ENCODE measurements around the gene SCGB1C2. TPM values are rescaled to one million over a fixed set of nuclear protein-coding genes. Genes with fewer than 3 reads are reported as not detected.
"Not testable (repeated sequence)": the region's sequence is repeated elsewhere in the genome, so short reads cannot be mapped to it uniquely, and the experiment has no call there.

Gene SCGB1C2
- total RNA-seq, 2 donors from 2014 or later: not detected

DNA sequence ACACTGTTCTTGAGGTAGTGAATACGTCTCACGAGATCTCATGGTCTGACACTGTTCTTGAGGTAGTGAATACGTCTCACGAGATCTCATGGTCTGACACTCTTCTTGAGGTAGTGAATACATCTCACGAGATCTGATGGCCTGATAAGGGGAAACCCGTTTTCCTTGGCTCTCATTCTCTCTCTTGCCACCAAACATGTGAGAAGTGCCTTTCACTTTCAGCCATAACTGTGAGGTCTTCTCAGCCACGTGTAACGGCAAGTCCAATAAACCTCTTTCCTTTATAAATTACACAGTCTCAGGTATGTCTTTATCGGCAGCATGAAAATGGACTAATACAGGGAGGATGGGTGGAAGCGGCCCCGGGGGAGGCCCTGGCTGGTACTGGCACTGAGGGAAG is 31.2 kb downstream of the SCGB1C2 start:
- DNase-seq; H3K9me3 ChIP-seq (ENCODE audit: control insufficient read depth, low read length, poor library complexity, severe bottlenecking); H3K4me1 Mint-ChIP-seq; H3K27ac Mint-ChIP-seq; H3K4me3 Mint-ChIP-seq; H3K27me3 Mint-ChIP-seq; H3K36me3 Mint-ChIP-seq (ENCODE audit: low read depth); ATAC-seq: not testable (repeated sequence)

DNA sequence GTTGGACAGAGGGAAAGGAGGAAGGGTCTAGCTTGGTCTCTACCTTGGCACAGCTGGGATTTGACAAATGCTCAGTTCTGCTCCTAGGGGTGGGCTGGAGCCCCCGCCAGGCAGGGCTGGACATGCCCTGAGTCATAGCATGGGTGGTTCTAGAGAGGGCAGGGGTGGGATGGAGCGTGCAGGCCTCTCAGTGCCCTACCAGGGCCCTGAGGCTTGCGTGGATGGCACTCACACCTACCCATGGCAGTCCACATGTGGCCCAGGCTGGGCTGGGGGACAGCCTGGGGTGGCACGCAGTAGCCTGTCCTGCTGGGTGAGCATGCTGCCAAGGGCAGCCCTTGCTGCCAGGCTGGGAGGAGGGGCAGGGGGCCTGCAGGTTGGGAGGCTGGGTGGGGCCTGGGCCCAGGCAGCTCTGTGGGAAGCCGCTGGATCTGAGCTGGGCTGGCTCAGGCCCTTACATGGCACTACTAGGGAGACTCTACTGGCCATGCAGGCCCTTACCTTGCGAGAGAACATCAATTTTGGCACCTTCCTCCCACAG is 32.8 kb downstream of the SCGB1C2 start:
- H3K9me3 ChIP-seq (ENCODE audit: control insufficient read depth, low read length, poor library complexity, severe bottlenecking): no peaks in the 10 kb centered on the region
- Mint-ChIP-seq H3K36me3 (ENCODE audit: low read depth) (no peaks in the 10 kb centered on the region), H3K27ac (no peak overlapping the region), H3K27me3 (no peaks in the 10 kb centered on the region), H3K4me3 (no peak overlapping the region), H3K4me1 (peaks cover 3% of the 10 kb centered on the region)
- DNase-seq: no peak
- ATAC-seq: no peak

DNA sequence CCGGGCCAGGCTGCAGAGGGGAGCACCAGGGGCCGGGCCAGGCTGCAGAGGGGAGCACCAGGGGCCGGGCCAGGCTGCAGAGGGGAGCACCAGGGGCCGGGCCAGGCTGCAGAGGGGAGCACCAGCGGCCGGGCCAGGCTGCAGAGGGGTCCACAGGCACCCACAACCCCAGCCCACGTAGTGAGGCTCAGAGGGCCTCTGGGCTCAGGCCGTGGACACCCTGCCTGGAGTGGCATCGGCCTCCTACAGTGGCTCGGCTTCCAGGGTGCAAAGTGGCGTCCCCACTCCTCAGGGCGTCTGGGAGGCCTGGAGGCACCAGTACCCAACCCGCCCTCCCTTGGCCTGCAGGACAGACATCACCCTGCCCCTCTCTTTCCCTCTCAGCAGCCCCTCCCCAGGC is 34.5 kb downstream of the SCGB1C2 start:
- no peaks in the 10 kb centered on the region for H3K27me3 Mint-ChIP-seq
- no peaks in the 10 kb centered on the region for H3K36me3 Mint-ChIP-seq (ENCODE audit: low read depth)
- H3K27ac Mint-ChIP-seq: no peak overlapping the region
- no peaks in the 10 kb centered on the region for H3K9me3 ChIP-seq (ENCODE audit: control insufficient read depth, low read length, poor library complexity, severe bottlenecking)
- no peak overlapping the region for H3K4me3 Mint-ChIP-seq
- no peak for ATAC-seq
- H3K4me1 Mint-ChIP-seq: peaks cover 3% of the 10 kb centered on the region
- DNase-seq: no peak

DNA sequence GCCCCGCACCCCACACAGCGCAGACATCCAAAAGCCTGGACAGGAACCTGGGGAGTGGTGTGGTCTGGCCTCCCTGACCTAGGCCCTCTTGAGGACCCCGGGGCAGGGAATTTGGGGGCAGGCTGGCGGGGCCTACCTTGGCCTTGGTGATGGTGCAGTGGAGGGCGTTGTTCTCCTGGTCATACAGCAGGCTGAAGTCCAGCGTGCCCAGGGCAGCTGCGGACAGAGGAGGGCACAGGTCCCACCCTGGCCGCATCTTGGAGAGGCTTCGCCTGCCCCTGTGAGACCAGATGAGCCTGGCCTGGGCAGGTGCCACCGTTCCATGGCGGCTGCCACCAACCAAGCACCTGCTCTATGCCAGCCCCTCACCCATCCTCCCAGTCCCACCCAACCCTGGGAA is 35.0 kb downstream of the SCGB1C2 start:
- ATAC-seq (no peak), DNase-seq (no peak)
- H3K9me3 ChIP-seq (ENCODE audit: control insufficient read depth, low read length, poor library complexity, severe bottlenecking): no peaks in the 10 kb centered on the region
- peaks cover 2% of the 10 kb centered on the region for H3K27me3 Mint-ChIP-seq
- no peak overlapping the region for H3K4me3 Mint-ChIP-seq
- peaks cover 3% of the 10 kb centered on the region for H3K4me1 Mint-ChIP-seq
- H3K36me3 Mint-ChIP-seq (ENCODE audit: low read depth): no peaks in the 10 kb centered on the region
- H3K27ac Mint-ChIP-seq: no peak overlapping the region

DNA sequence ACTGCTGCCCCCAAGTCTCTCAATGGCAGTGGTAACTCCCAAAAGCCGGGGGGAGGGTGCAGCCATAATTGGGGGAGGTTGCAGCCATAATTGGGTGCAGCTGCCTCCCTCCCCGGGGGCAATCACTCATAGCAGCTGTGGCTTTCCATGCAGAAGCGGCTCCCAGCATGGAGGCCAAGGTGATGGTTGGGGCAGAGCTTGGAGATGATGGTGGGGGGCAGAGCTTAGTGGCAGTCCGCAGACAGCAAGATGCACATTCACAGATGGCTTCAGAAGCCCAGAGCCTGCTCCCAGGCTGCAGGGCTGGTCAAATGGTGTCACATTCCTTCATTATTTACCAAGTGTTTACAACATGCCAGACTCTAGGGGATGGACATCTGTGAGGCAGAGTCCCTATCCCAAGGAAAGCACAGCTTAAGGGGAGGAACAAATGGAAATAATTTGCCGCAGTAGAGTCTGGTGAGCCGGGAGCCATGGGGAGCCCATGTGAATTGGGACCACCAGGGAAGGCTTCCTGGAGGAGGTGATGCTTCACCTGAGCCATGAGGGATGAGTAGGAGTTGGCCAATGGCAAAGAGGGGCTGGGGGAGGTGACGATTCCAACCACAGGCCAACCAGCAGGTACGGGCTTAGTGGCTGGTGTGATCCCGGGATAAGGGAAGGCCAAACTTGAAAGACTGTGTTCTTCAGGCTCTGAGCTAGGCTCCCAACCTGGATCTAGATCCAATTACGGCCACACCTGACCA is 36.0 kb downstream of the SCGB1C2 start:
- Mint-ChIP-seq H3K27ac (no peak overlapping the region), H3K4me1 (peaks cover 3% of the 10 kb centered on the region), H3K27me3 (peaks cover 12% of the 10 kb centered on the region), H3K36me3 (ENCODE audit: low read depth) (no peaks in the 10 kb centered on the region), H3K4me3 (no peak overlapping the region)
- ATAC-seq: no peak
- no peak for DNase-seq
- H3K9me3 ChIP-seq (ENCODE audit: control insufficient read depth, low read length, poor library complexity, severe bottlenecking): no peaks in the 10 kb centered on the region

DNA sequence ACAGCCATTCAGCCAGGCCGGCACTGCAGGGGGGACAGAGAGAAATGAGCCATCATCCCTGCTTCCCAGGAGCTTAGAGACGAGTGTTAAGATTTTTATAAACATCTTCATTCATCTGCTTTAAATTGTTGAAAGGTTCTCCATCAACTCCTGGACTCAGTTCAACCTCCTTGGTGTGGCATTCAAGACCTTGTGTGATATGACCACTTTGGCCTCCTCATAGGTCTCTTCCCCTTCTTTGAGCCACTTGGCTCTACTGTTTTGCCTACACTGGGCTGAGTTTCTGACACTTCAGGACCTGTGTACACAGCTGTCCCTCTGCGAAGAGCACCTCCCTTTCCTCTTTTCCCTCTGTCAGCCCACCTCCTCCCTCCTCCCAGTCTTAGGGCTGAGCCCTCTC is 39.8 kb downstream of the SCGB1C2 start:
- no peak for ATAC-seq
- Mint-ChIP-seq H3K27ac (peak overlapping the region; percentile 57), H3K36me3 (ENCODE audit: low read depth) (no peaks in the 10 kb centered on the region), H3K27me3 (peaks cover 19% of the 10 kb centered on the region), H3K4me3 (no peak overlapping the region), H3K4me1 (peaks cover 4% of the 10 kb centered on the region)
- no peaks in the 10 kb centered on the region for H3K9me3 ChIP-seq (ENCODE audit: control insufficient read depth, low read length, poor library complexity, severe bottlenecking)
- DNase-seq: no peak

DNA sequence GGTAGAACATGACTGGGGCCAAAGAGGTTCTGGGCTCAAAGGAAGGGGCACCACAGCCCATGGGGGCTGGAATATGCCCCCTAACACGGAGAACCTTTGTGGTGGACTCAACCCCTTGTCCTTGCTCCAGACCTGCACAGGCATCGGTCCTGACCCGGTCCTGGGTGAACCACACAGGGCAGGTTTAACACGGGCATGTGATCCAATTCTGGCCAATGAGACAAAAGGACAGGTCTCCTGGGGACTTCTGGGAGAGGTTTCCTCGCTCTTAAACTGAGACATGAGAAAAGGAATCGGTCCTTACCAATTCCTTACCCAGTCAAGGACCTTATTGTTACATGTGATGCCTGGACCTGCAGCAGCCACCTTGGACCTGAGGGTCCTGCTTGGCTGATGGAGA is 40.4 kb downstream of the SCGB1C2 start:
- ATAC-seq: no peak
- no peak overlapping the region for H3K4me3 Mint-ChIP-seq
- peaks cover 24% of the 10 kb centered on the region for H3K27me3 Mint-ChIP-seq
- no peaks in the 10 kb centered on the region for H3K9me3 ChIP-seq (ENCODE audit: control insufficient read depth, low read length, poor library complexity, severe bottlenecking)
- H3K36me3 Mint-ChIP-seq (ENCODE audit: low read depth): no peaks in the 10 kb centered on the region
- peak overlapping the region; percentile 57 for H3K27ac Mint-ChIP-seq
- H3K4me1 Mint-ChIP-seq: peaks cover 6% of the 10 kb centered on the region
- no peak for DNase-seq

DNA sequence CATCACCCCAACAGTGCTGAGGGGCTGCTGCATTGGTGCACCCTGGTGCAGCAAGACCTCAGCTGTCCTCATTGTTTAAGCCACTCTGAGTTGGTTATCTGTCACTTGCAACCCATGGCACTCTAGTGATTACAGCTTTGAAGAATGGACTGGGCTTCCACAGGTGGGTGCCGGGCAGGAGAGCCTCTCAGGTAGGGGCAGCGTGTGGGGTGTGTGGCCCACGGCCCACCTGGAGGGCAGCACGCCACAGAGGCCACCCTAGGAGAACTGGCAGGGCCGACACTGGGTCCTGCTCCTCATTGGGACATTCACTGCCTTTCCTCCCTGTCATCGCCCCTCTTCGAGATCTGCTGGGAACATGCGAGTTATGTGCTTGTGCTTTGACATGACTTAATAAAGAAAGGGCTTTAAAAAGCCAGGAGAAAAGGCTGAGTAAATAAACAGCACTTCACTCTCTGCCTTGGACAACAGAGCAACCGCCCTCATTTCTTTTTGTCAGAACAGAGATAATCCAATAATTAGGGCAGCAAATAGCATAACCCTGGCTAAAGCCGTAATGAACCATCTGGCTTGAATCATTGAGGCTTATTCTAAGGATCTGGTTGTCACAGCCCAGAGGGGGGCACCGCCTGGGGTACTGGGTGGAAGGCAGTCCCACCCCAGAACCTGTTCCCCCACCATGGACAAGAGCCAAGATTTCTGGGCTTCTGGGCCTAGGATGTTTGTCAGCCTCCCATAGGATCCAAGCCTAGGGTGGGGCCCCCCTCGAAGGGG is 41.1 kb downstream of the SCGB1C2 start:
- Mint-ChIP-seq H3K27ac (no peak overlapping the region), H3K4me1 (peaks cover 6% of the 10 kb centered on the region), H3K27me3 (peaks cover 31% of the 10 kb centered on the region), H3K36me3 (ENCODE audit: low read depth) (no peaks in the 10 kb centered on the region), H3K4me3 (peak overlapping the region; percentile 25)
- ATAC-seq (no peak), DNase-seq (no peak)
- H3K9me3 ChIP-seq (ENCODE audit: control insufficient read depth, low read length, poor library complexity, severe bottlenecking): no peaks in the 10 kb centered on the region

DNA sequence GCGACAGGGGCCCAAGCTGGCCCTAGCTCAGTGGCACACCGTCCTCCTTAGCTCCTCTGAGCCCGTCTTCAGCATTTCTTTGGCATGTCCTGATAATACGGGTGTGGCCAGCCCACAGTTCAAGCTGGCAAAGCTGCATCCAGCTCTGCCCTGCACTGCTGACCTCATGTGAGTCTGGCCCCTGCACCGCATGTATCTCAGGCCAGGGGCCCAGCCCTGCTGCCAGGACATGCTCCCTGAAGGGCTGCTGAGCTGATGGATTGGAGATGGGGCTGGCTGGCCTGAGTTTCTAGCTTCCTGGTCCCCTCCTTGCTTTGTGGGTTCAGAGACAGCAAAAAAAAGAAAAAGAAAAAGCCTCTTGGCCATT is 41.7 kb downstream of the SCGB1C2 start:
- ATAC-seq (no peak), DNase-seq (no peak)
- peaks cover 37% of the 10 kb centered on the region for H3K27me3 Mint-ChIP-seq
- no peak overlapping the region for H3K27ac Mint-ChIP-seq
- H3K9me3 ChIP-seq (ENCODE audit: control insufficient read depth, low read length, poor library complexity, severe bottlenecking): no peaks in the 10 kb centered on the region
- no peaks in the 10 kb centered on the region for H3K36me3 Mint-ChIP-seq (ENCODE audit: low read depth)
- peak overlapping the region; percentile 25 for H3K4me3 Mint-ChIP-seq
- H3K4me1 Mint-ChIP-seq: peaks cover 6% of the 10 kb centered on the region

DNA sequence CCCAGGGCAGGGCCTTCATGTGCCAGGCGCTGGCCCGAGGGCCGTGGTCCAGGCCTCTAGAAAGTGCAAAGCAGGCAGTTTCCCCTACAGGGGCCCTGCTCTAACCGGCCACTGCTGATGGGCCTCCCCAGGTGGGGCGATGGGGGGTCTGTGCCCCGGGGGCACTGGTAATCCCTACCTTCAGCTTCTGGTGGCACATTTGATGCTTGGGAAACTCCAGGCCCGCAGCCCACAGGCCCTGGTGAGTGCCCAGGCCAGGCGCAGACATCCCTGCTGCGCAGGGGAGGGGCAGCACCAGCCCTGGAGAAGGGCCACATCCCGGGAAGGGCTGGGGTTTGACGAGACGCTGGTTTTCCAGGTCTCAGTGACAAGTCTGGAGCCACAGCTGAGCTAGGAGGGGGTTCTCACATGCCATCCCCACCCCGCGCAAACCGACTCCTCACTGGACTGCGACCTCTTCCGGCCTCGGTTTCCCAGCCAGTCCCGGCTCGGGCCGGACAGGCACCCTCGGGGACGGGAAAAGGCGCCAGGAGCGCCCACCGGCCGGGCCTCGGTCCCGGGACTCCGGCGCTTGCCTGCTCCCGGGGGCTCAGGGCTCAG is 42.5 kb downstream of the SCGB1C2 start:
- H3K4me1 Mint-ChIP-seq: peaks cover 6% of the 10 kb centered on the region
- no peak overlapping the region for H3K4me3 Mint-ChIP-seq
- ATAC-seq (no peak), DNase-seq (no peak)
- H3K27me3 Mint-ChIP-seq: peaks cover 43% of the 10 kb centered on the region
- no peaks in the 10 kb centered on the region for H3K36me3 Mint-ChIP-seq (ENCODE audit: low read depth)
- no peaks in the 10 kb centered on the region for H3K9me3 ChIP-seq (ENCODE audit: control insufficient read depth, low read length, poor library complexity, severe bottlenecking)
- no peak overlapping the region for H3K27ac Mint-ChIP-seq

DNA sequence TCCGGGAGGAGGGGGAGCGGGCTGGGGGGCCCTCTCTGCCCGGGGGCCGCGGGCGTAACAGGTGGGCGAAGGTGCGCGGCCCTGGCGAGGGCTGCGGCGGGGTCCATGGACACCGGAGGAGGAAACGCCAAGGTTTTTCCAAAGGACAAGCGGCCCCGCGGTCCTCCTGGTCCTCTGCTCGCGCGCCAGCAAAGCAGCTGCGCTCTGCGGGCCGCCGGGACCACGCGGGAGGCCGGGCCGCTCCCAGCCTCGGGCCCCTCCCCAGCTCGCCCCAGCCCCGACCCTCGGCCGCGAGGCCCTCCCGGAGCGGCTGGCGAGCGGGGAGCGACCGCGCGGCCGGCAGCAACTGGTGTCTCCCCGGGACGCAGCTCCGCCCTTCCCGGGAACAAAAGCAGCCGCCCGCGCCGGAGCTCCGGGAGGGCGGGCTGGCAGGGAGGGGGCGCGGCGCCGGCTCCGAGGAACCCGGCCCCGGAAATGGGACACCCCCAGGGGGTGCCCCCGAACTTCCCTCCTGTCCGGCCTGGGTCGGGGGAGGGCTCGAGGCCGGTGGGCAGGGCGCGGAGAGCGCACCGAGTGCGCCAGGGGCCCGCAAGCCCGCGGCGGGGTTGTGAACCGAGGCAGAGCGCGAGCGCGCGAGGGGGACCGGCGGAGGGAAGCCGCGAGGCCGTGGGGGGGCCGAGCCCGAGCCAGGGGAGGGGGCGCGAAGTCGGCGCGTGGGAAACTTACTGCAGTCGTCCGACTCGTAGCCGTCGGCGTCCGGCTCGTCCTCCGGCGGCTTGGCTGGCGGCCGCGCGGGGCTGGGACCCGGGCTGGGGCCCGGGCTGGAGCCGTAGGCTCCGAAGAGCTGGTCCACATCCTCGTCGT is 43.2 kb downstream of the SCGB1C2 start:
- H3K4me1 Mint-ChIP-seq: peaks cover 9% of the 10 kb centered on the region
- H3K27ac Mint-ChIP-seq: no peak overlapping the region
- H3K9me3 ChIP-seq (ENCODE audit: control insufficient read depth, low read length, poor library complexity, severe bottlenecking): no peaks in the 10 kb centered on the region
- DNase-seq (no peak), ATAC-seq (no peak)
- no peaks in the 10 kb centered on the region for H3K36me3 Mint-ChIP-seq (ENCODE audit: low read depth)
- H3K27me3 Mint-ChIP-seq: peaks cover 48% of the 10 kb centered on the region
- H3K4me3 Mint-ChIP-seq: no peak overlapping the region

DNA sequence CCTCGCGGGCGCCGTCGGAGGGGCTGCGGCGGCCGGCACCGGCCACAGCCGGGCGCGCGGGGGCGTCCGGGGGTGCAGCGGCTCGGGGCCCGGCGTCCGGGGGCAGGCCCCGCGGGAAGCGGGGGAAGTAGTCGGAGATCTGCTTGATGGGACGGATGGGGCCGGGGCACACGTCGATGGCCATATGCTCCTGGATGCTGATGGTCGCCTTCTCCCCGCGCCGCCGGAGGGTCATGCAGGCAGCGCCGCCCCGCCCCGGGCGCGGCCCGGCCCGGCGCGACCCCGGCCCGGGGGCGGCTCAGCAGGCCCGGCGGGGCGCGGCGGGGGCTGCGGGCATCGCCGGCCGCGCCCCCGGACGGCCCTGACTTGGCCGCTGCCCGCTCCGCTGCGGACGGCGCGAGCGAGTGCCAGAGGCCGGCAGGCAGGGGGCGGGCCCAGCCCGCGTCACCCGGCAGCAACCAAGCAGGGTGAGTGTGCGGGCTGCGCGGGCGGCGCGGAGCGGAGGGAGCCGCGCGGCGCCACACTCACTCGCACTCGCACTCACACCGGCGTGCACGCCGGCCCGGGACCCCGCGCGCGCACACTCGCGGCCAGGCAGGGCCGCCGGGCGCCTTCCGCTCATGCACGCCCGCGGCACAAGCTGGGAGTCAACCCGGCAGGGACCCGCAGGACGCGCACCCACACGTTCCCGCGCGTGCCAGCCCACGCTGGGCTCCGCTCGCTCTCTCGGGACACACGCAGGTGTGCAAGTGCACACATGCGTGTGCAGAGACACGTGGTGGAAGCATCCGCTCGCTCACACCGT is 44.1 kb downstream of the SCGB1C2 start, which contains the start of gene DOC2B:
TSS of gene DOC2B (minus strand) at position 406 of the 805 bp plus-strand sequence. CDS start at position 235, 171 bp downstream.
- H3K27me3 Mint-ChIP-seq: peaks cover 55% of the 10 kb centered on the region
- ATAC-seq (peak; percentile 64), DNase-seq (no peak)

More for the DNA sequence above, 44.1 kb downstream of the SCGB1C2 start, which contains the start of gene DOC2B:
- Mint-ChIP-seq H3K27ac (no peak within 1 kb of the TSS), H3K4me3 (peak within 1 kb of the TSS; percentile 81), H3K36me3 (ENCODE audit: low read depth) (no peaks in the 10 kb centered on the region), H3K4me1 (peaks cover 13% of the 10 kb centered on the region)
- H3K9me3 ChIP-seq (ENCODE audit: control insufficient read depth, low read length, poor library complexity, severe bottlenecking): no peaks in the 10 kb centered on the region
